ENCODE data around the gene ZFP36L2.

GRCh38 chr2:43226955-43227829, 786 bp upstream of the ZFP36L2 start:
- TF ChIP-seq CTCF (IDR thresholded peaks at IDR 0.05) (peak in 1 of 3 experiments; percentile 54), EP300 (IDR thresholded peaks at IDR 0.05) (peak; percentile 53)
